Subcutaneous abdominal adipose tissue (tissue), 5 donors: ENCODE results near the gene DPH6.
"Not testable (repeated sequence)": the region's sequence is repeated elsewhere in the genome, so short reads cannot be mapped to it uniquely, and the experiment has no call there.

ENCODE experiments used
- H3K27ac ChIP-seq: one replicate; pipeline ENCODE4 v1.7.0; 2013; ENCODE audit warnings: low read depth, mild to moderate bottlenecking, inconsistent platforms, low read length, moderate library complexity
- H3K27me3 ChIP-seq, 5 donors: one replicate each; pipeline ENCODE4 v1.7.0; 2013; ENCODE audit warnings: low read length in 5 of 5, inconsistent platforms in 1 of 5; ENCODE audit not compliant: control insufficient read depth in 5 of 5, insufficient read depth in 4 of 5
- H3K36me3 ChIP-seq, 5 donors: one replicate each; pipeline ENCODE4 v1.7.0; 2013; ENCODE audit warnings: low read length in 5 of 5; ENCODE audit not compliant: control insufficient read depth in 5 of 5, insufficient read depth in 5 of 5
- H3K4me1 ChIP-seq, 5 donors: one replicate each; pipeline ENCODE4 v1.7.0; 2013; ENCODE audit warnings: low read length in 5 of 5, mild to moderate bottlenecking in 3 of 5, moderate library complexity in 1 of 5; ENCODE audit not compliant: control insufficient read depth in 5 of 5, insufficient read depth in 5 of 5
- H3K4me3 ChIP-seq, 5 donors: one replicate each; pipeline ENCODE4 v1.7.0; 2013; ENCODE audit warnings: low read length in 5 of 5, low read depth in 1 of 5
- H3K9ac ChIP-seq, 5 donors: one replicate each; pipeline ENCODE4 v1.7.0; 2013; ENCODE audit warnings: low read length in 5 of 5, mild to moderate bottlenecking in 4 of 5, moderate library complexity in 3 of 5
- H3K9me3 ChIP-seq, 5 donors: one replicate each; pipeline ENCODE4 v1.7.0; 2013; ENCODE audit warnings: low read length in 5 of 5; ENCODE audit not compliant: control insufficient read depth in 5 of 5
- donor health status: healthy.
- donor health status: healthy.
- donor health status: healthy.
- donor health status: healthy.
- donor health status: healthy.

DPH6 gene

DNA sequence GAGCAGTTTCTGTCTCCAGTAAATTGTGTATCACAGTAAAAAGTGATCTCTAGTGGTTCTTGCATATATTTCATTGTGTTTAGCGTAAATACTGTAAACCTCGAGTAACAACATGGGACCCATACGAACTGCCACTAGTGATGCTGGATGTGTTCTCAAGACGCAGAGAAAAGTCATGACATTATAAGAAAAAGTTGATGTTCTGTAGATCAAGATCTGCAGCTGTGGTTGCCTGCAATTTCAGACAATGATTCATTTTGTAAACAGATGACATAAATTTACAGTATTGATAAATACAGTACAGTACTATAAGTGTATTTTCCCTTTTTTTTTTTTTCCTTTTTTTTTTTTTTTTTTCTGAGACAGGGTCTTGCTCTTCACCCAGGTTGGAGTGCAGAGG, 100.1 kb downstream of the DPH6 start:
- Histone ChIP-seq H3K4me3 (no peak overlapping the region), H3K27me3 (no peaks in the 10 kb centered on the region), H3K27ac (no peak overlapping the region), H3K36me3 (peaks cover 0 to 9% (median 3%) of the 10 kb centered on the region in 5 donors), H3K9me3 (no peaks in the 10 kb centered on the region), H3K9ac (no peak overlapping the region), H3K4me1 (peaks cover 0 to 5% (median 0%) of the 10 kb centered on the region in 5 donors)

GRCh38 chr15:35444557-35445204, 101.3 kb downstream of the DPH6 start:
- no peak overlapping the region for H3K4me3 ChIP-seq
- H3K27ac ChIP-seq, result no peak overlapping the region
- H3K9me3 ChIP-seq, result no peaks in the 10 kb centered on the region
- H3K36me3 ChIP-seq, result peaks cover 0 to 9% (median 3%) of the 10 kb centered on the region in 5 donors
- no peak overlapping the region for H3K9ac ChIP-seq
- no peaks in the 10 kb centered on the region for H3K27me3 ChIP-seq
- peaks cover 0 to 2% (median 0%) of the 10 kb centered on the region in 5 donors for H3K4me1 ChIP-seq

DNA sequence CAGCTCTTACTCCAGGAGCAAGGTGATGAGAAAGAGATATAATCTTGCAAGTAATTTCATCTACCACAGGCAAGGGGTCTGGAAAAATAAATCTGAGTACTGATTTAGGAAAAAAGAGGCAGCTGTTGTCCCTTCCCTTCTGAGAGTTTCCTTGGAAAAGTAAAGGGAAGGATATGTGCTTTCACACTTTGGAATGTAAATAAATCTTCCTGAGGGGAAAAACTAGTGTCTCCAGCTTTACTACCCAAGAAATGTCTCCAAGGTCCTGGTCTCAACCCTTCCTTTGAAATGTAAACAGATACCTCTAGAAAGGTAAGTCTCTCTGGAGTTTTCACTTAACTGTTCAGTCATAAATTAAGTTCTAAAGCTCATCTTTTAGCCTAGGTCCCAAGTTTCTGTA, 102.6 kb downstream of the DPH6 start:
- Histone ChIP-seq H3K4me1 (peaks cover 0 to 8% (median 0%) of the 10 kb centered on the region in 5 donors), H3K9me3 (no peaks in the 10 kb centered on the region), H3K27me3 (no peaks in the 10 kb centered on the region), H3K36me3 (peaks cover 0 to 5% (median 3%) of the 10 kb centered on the region in 5 donors), H3K4me3 (no peak overlapping the region), H3K27ac (no peak overlapping the region), H3K9ac (no peak overlapping the region)

- Histone ChIP-seq H3K9ac (no peak overlapping the region), H3K9me3 (no peaks in the 10 kb centered on the region), H3K4me1 (peaks cover 0 to 8% (median 0%) of the 10 kb centered on the region in 5 donors), H3K27ac (no peak overlapping the region), H3K4me3 (no peak overlapping the region), H3K36me3 (peaks cover 0 to 5% (median 0%) of the 10 kb centered on the region in 5 donors), H3K27me3 (no peaks in the 10 kb centered on the region)
These were observed 103.2 kb downstream of the DPH6 start for GRCh38 chr15:35442742-35443141.

DNA sequence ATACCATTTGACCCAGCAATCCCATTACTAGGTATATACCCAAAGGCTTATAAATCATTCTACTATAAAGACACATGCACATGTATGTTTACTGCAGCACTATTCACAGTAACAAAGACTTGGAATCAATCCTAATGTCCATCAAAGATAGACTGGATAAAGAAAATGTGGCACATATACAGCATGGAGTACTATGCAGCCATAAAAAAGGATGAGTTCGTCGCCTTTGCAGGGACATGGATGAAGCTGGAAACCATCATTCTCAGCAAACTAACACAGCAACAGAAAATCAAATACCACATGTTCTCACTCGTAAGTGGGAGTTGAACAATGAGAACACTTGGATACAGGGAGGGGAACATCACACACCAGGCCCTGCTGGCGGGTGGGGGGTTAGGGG, 104.7 kb downstream of the DPH6 start:
- not testable (repeated sequence) for H3K36me3 ChIP-seq, H3K9ac ChIP-seq, H3K4me1 ChIP-seq, H3K27me3 ChIP-seq, H3K9me3 ChIP-seq, H3K27ac ChIP-seq, H3K4me3 ChIP-seq

DNA sequence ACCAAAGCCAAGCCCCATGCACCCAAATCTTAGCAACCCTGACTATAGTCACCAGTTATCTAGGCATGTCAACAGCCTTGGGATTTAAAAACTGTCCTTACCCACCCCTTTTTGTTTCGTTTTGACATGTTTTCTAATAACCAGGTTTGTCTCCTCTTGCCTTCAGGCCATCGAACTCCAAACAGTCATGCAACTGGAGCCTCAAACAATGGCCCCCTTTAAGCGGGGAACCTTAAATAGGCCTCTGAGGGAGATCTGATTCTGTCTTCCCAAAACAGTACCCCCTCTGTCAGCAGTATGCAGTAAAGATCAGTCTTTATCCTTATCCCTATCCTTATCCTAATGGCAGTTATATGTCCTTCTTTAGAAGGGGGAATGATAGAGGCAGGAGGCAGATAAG, 105.7 kb downstream of the DPH6 start:
- H3K4me1 ChIP-seq, result peaks cover 0 to 8% (median 0%) of the 10 kb centered on the region in 5 donors
- no peaks in the 10 kb centered on the region for H3K36me3 ChIP-seq
- H3K9me3 ChIP-seq, result no peaks in the 10 kb centered on the region
- no peak overlapping the region for H3K27ac ChIP-seq
- no peak overlapping the region for H3K4me3 ChIP-seq
- no peak overlapping the region for H3K9ac ChIP-seq
- no peaks in the 10 kb centered on the region for H3K27me3 ChIP-seq

- H3K27ac ChIP-seq, result no peak overlapping the region
These were observed 106.7 kb downstream of the DPH6 start for GRCh38 chr15:35439291-35439690.

DNA sequence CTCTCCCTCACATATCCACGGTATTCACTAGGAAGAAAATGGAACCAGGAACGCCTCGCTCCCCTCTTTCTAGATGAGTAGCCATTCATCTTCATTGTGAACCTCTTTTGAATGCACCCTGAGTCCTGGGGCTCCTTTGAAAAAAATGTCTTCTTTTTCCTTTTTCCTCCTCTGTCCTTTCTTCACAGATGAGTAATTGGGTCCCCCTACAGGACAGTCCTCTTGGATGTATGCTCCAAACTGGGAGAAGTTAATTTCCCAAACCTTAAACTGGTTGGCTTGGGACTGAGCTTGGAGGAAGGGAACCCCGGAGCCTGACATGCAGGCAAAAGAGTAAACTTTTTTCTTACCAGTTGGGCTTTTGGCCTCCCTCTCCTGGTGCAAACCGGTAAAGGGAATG, 108.8 kb downstream of the DPH6 start:
- H3K9ac ChIP-seq, result no peak overlapping the region
- H3K4me1 ChIP-seq, result peaks cover 0 to 8% (median 0%) of the 10 kb centered on the region in 5 donors
- H3K36me3 ChIP-seq, result no peaks in the 10 kb centered on the region
- H3K9me3 ChIP-seq, result no peaks in the 10 kb centered on the region
- no peak overlapping the region for H3K27ac ChIP-seq
- H3K4me3 ChIP-seq, result no peak overlapping the region
- no peaks in the 10 kb centered on the region for H3K27me3 ChIP-seq

More at GRCh38 chr15:35439291-35439690, 106.7 kb downstream of the DPH6 start:
- Histone ChIP-seq H3K4me1 (peaks cover 0 to 8% (median 0%) of the 10 kb centered on the region in 5 donors), H3K9ac (no peak overlapping the region), H3K9me3 (no peaks in the 10 kb centered on the region), H3K36me3 (no peaks in the 10 kb centered on the region), H3K4me3 (no peak overlapping the region), H3K27me3 (no peaks in the 10 kb centered on the region)

DNA sequence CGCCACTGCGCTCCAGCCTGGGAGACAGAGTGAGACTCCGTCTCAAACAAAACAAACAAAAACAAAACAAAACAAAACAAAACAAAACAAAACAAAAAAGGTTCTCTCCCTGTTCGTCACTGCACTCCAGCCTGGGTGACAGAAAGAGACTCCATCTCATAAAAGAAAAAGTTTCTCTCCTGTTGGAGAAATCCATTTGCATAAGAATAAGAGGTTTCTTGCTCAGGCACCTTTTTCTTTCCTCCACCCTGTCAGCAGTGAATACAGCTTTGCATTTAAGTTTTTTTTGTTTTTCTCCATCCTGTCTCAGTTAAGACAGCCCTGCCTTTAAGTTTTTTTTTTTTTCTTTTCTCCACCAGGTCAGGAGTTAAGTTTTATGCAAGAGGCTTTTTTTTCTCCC, 109.5 kb downstream of the DPH6 start:
- H3K27me3 ChIP-seq, result no peaks in the 10 kb centered on the region
- H3K9ac ChIP-seq, result no peak overlapping the region
- no peak overlapping the region for H3K4me3 ChIP-seq
- H3K9me3 ChIP-seq, result no peaks in the 10 kb centered on the region
- H3K27ac ChIP-seq, result no peak overlapping the region
- peaks cover 0 to 8% (median 0%) of the 10 kb centered on the region in 5 donors for H3K4me1 ChIP-seq
- no peaks in the 10 kb centered on the region for H3K36me3 ChIP-seq

GRCh38 chr15:35431281-35431680, 114.7 kb downstream of the DPH6 start:
- Histone ChIP-seq H3K9ac (no peak overlapping the region), H3K36me3 (no peaks in the 10 kb centered on the region), H3K9me3 (no peaks in the 10 kb centered on the region)

More at GRCh38 chr15:35431281-35431680, 114.7 kb downstream of the DPH6 start:
- Histone ChIP-seq H3K27me3 (no peaks in the 10 kb centered on the region), H3K4me3 (no peak overlapping the region), H3K4me1 (peaks cover 0 to 6% (median 0%) of the 10 kb centered on the region in 5 donors), H3K27ac (no peak overlapping the region)
